CD4-positive, alpha-beta T cell treated with Interleukin-10 for 1 hour (primary cell): ENCODE data around the gene FAF1.

Experiments
- DNase-seq: peaks from one replicate; pipeline ENCODE4 v3.0.0-alpha.2; 2020

The FAF1 gene

GRCh38 chr1:50471967-50472366 lies 488.1 kb downstream of the FAF1 start:
- DNase-seq: no peak

DNA sequence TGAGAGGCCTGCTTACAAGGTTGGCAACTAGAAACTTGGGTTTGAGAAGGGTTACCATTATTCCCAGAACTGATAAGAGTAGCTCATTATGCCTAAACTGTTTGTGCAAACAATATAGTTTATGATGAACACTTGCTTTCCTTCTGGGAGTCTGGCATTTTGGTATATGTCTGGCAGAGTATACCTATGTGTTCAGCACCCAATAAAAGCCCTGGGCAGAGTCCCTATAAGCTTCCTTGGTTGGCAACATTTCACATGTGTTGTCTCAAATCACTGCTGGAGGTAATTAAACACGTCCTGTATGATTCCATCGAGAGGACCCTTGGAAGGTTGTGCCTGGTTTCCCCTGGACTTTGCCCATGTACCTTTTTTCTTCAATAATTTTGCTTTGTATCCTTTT lies 497.1 kb downstream of the FAF1 start:
- DNase-seq: no peak

GRCh38 chr1:50458507-50458906 lies 501.6 kb downstream of the FAF1 start:
- no peak for DNase-seq

DNA sequence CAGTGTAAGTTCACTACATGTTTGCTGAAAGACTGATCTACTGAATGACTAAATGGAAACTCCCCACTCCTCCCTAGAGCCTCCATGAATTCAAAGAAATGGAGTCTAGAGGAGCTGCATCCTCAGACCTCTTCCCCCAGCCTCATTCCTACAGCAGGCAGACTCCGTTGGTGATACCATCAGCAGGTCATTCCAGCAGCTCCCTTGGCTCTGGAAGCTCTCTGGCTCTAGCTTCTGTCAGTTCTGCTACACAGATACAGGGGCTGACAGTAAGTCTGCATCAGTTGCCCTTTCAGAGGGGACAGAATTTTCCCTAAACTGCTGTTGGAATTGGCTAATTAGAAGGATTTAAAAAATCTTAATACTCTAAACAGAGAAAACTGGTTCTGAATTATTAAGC lies 505.2 kb downstream of the FAF1 start:
- DNase-seq: no peak

DNA sequence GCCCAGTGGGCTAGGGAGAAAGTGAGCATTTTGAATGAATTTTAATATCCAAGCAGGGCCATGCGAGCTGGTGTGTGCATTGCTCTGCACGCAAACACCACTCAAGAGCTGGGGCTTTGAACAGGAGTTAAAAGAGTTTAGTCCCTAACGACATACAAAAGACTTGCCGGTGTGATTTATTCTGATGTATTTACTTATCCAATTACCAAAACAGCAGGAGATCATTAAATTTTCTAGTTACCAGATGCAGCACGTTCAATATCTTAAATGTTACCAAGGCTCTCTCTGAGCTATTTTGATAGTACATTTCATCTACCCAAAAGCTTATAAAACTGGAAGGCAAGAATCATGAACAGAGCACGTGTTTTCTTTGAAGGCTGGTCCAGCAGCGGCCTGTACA lies 506.8 kb downstream of the FAF1 start:
- DNase-seq: no peak

- DNase-seq: no peak
These were observed 507.4 kb downstream of the FAF1 start for GRCh38 chr1:50452700-50453099.

DNA sequence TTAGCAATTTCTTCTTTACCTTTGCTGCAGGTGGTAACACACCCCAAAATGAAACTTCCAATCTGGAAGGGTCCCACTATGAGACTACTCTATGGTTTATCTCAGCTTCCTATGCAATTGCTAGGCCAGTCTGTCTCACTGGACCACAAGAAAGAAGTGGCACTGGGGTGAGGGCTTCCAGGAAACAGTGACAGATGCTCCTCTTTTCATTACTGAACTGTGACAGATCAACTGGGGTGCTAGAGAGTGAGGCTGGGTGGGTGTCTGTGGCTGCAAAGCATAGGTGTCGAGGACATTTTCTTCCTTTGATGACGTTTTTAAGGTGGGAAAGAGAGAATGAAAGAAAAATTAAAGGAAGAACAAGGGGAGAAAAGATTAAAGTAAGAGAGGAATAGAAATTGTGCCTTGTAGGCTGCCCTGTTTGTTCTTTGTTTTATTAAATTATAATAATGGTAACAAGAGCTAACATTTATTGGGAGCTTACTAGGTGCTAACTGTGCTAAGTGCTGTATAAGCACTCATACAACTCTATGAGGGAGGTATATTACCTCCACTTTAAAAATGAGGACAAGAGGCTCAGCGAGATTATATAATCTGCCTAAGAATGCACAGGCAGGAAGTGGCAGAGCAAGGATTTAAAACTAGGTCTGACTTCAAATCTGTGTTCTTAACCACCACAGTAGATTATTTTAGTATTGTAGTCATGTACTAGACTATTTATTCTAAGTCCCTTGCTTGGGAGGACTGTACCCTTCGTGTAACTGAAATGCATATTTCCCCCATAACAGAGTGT lies 509.0 kb downstream of the FAF1 start:
- DNase-seq: peak; percentile 6

- DNase-seq: no peak
These were observed 512.1 kb downstream of the FAF1 start for GRCh38 chr1:50447961-50448360.

GRCh38 chr1:50441183-50441582 lies 518.9 kb downstream of the FAF1 start:
- no peak for DNase-seq

GRCh38 chr1:50438945-50439344 lies 521.1 kb downstream of the FAF1 start:
- DNase-seq: no peak

DNA sequence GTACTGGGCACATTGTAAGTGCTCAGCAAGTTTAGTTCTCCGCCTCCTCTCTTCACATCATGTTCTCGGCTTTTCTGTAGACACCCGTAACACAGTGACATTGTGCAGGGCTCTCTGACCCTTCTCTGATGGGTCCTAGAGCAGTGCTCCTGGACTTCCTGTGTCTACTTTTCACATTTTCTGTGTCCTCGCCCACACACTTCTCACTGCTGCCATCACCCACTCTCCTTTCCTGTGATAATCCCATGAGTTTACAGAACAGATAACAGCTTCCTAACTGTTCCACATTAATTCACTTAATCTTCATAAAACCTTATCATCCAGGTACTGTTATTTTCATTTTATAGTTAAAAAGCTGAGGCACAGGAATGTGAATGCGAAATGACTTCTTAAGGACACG lies 523.6 kb downstream of the FAF1 start:
- DNase-seq: no peak

DNA sequence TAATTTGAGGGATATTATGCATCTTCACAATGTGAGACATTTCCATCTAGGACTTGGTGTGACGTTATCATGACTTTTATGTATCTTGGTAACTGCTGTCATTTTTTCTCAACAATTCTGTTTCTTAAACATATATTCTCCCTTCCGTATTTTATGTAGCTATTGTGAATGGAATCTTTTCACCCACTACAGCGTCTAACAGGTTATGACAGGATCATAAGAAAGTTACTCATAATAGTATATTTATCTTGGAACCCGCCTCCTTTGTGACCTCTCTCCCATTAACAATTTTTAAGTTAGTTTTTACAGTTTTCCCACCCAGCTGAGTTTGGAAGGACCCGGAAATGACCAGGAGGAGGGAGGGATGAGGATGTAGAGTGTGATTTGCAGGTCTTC lies 530.1 kb downstream of the FAF1 start:
- DNase-seq: no peak

DNA sequence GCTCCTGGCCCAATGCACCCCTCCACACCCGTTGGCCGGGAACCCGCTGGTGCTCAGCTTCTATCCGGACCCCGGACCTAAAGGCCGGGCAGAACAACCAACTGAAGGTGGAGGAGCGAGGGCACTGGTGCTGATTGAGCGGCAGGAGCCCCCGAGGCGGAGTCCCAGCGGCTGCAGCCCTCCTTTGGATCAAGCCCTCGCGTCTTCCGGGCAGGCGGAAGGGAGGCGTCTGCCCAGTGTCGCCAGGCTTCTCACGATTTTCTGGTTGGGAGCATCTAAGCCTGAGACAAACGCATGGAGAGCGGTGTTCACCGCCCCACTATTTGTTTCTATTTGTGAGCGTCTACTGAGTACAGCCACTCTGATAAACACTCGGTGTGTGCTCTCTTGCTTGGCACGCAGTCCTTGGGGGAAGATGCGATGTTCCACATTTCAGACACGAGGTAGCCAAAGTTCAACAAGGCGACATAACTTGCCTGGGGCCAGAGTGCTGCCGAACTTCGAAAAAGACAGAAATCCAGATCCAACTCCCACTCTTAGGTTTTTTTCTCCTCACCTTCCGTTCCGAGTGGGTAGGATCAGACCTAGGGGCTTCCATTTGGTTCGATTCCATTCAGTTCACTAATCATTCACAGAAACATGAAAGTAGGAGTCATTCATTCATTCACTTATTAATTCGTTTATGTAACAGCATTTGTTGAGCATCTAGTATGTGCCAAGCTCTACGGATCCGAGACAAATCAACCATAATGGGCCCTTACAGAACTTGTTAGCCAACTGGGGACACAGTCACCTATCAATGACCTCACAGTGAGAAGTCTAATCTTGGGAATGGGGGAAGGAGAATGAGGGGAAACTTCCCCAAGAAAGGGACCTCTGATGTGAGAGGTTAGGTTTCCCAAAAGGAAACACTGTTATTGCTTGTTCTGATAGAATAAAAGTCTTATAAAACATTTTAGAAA lies 532.0 kb downstream of the FAF1 start:
- DNase-seq: no peak

DNA sequence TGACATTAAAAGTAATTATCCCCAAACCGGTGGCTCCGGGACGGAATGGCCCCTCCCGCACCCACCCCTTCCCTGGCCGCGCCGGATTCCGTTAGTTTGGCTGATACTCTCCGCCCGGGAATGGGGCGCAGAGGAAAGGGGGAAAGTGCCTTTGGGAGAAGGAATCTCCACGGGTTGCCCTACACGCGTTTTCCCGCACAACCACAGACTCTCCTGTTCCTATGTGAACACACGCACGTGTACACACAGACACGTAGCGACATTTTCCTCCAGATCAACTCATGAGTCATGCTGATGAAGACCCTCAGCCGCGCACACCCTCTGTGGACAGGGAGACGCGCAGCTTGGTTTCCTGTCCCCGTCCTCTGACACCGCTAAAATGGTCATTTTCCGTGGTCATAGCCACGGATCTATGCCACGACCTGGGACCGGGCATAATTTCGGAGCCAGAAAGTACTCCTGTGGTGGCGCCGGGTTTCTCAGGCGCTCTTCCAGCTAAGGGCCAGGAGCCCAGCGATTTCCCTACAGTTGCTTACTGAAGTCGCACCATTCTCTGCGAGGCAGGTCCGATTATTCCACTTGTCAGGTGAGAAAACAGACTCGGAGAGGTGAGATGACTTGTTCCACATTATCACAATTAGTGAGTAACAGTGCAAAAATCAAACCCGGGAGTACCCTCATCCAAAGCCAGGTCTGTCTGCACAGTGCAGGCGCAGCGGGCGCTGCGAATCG lies 532.8 kb downstream of the FAF1 start:
- DNase-seq: no peak

DNA sequence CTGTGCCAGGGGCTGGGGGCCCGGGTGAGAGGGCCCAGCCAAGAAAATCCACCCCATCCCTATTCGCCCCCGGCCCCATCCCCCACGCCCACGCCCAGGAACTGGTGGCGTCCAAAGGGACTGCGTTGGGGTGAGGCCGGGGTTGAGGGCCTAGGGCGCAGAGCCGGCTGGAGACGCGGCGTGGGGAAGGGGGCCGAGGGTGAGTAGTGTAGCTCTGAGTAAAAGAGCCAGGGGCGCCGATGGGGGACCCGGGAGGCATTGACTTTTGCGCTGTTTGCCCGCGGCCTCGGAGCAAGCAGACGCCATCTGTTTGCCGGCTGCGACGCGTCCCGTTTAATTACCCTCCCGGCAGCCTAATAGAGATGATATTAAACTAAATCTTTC lies 533.4 kb downstream of the FAF1 start:
- no peak for DNase-seq

GRCh38 chr1:50426108-50426700 lies 533.9 kb downstream of the FAF1 start:
- DNase-seq: no peak

GRCh38 chr1:50425376-50426107 lies 534.5 kb downstream of the FAF1 start:
- no peak for DNase-seq

- DNase-seq: no peak
These were observed 535.1 kb downstream of the FAF1 start for GRCh38 chr1:50424884-50425375.

DNA sequence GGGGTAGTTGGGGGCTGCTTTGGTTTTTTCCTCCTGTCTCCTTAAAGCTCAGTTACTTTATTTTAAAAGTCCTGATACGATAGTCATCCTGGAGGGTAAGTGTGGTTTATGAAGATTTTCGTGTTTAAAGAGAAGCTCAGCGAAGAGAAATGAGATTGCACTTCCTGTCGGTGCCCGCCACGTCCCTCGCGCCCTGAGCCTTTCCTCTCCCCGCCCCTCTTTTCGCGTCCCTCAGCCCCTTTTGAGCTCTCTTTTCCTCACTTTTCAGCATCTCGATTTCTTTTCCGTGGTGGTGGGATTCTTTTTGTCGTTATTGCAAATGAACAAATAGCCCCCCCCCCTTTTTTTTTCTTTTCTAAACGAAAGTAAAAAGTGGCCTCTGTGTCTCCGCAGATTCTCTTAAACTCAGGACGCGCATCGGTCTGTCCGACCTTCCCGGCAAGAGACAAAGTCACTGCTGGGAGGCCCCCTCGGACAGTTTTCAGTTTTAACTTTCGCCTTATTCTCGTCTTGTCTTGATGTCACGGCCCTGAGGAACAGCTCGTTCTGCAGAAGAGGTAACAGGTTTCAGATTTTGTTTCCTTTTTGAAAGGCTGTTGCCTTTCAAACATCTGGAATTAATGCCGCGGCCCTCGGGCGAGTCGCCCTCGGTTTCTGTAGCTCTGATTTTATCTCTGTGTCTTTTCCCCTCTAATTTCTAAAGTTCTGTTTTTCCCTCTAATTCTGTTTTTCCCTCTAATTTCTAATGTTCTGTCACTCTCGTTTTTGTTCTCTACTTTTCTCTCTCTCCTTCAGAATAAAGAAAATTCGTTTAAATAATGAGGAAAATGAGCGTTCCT lies 535.8 kb downstream of the FAF1 start:
- no peak for DNase-seq

GRCh38 chr1:50423670-50424000 lies 536.4 kb downstream of the FAF1 start:
- no peak for DNase-seq

GRCh38 chr1:50422946-50423669 lies 537.0 kb downstream of the FAF1 start, which contains the start of gene DMRTA2:
Gene DMRTA2, minus strand, starts transcription at chr1:50423443. Its CDS starts 1,907 bp downstream, at chr1:50421536.
- no peak for DNase-seq
